HepG2 (cell line): Measurements from ENCODE around the gene ATF6. TPM values are rescaled to one million over a fixed set of nuclear protein-coding genes. Genes with fewer than 3 reads are reported as not detected.

Experiments used
- ATAC-seq: fragments of 200-7000 bp; cut with Tn5 transposase; 3 replicates; pipeline ENCODE4 v1.9.1; 2020; ENCODE audit warnings: mild to moderate bottlenecking, moderate library complexity
- BruUV-seq: library from RNA; stranded (reverse); fragments of 400-500 nt; replicated peaks from 2 replicates; lab custom pipeline; 2021; lab: Mats Ljungman, UMichigan
- CTCF ChIA-PET: fragments of 300-600 bp; formaldehyde crosslinking; extraction: SDS; loops from one replicate; lab custom pipeline; 2021; ENCODE audit warnings: low total read pairs, inconsistent platforms, low intra/inter-chr PET ratio; lab: Yijun Ruan, JAX
- POLR2A ChIA-PET: fragments of 350-600 bp; sonication (Branson Sonifier 250); formaldehyde crosslinking; loops from one replicate; lab custom pipeline; 2020; ENCODE audit warnings: antibody characterized with exemption, inconsistent platforms; lab: Yijun Ruan, JAX
- DNase-seq: peaks from one replicate; pipeline ENCODE4 v3.0.0-alpha.2; 2015; ENCODE audit warnings: low spot score
- FAIRE-seq: peaks from 3 replicates; lab custom pipeline; 2011; peaks lifted over from hg19 to GRCh38; lab: Jason Lieb, UNC
- H2AFZ ChIP-seq: one replicate; pipeline ENCODE4 v1.6.1; 2011; ENCODE audit warnings: low read length, inconsistent platforms
- H3K27ac ChIP-seq: fragments of 300-600 bp; 3 replicates; pipeline ENCODE4 v1.8.0; 2011; ENCODE audit warnings: mixed run types, mild to moderate bottlenecking, mixed read lengths, low read length, inconsistent platforms; ENCODE audit not compliant: insufficient read depth; ENCODE audit errors: extremely low read length
- H3K27me3 ChIP-seq, 2 experiments: fragments of 200-600 bp in 1 of 2; 2 replicates in 1 of 2; 3 replicates in 1 of 2; pipeline versions ENCODE4 v1.6.0 to v1.8.0; 2011; ENCODE audit warnings: low read length in 2 of 2, mild to moderate bottlenecking in 2 of 2, moderate library complexity in 2 of 2, inconsistent platforms in 1 of 2; ENCODE audit not compliant: insufficient read depth in 2 of 2, control insufficient read depth in 1 of 2
- H3K36me3 ChIP-seq, 2 experiments: fragments of 200-600 bp in 1 of 2; replicated peaks in 1 of 2; 2 replicates in 1 of 2; 3 replicates in 1 of 2; pipeline versions ENCODE4 v1.5.1 to v1.8.0; 2011; ENCODE audit warnings: low read length in 2 of 2, inconsistent platforms in 1 of 2; ENCODE audit not compliant: insufficient read depth in 2 of 2, control insufficient read depth in 1 of 2
- H3K4me1 ChIP-seq: 2 replicates; pipeline ENCODE4 v1.5.1; 2012; ENCODE audit warnings: low read length, inconsistent platforms; ENCODE audit not compliant: insufficient read depth
- H3K4me2 ChIP-seq: 2 replicates; pipeline ENCODE4 v1.6.0; 2011; ENCODE audit warnings: low read depth, low read length, inconsistent platforms
- H3K4me3 ChIP-seq, 3 experiments: fragments of 200-600 bp in 1 of 3; sonication (generic), shearing (Covaris generic) in 1 of 3; replicated peaks in 1 of 3; 2 replicates each; pipeline ENCODE4 v1.5.1; 2011 to 2016; ENCODE audit warnings: low read length in 3 of 3, inconsistent platforms in 2 of 3, low read depth in 2 of 3, mild to moderate bottlenecking in 2 of 3, control low read depth in 1 of 3, mixed read lengths in 1 of 3; ENCODE audit not compliant: insufficient read depth in 1 of 3
- H3K79me2 ChIP-seq: one replicate; pipeline ENCODE4 v1.6.1; 2011; ENCODE audit warnings: low read length, inconsistent platforms; ENCODE audit not compliant: insufficient read depth
- H3K9ac ChIP-seq: 2 replicates; pipeline ENCODE4 v1.6.0; 2011; ENCODE audit warnings: mild to moderate bottlenecking, low read depth, low read length, inconsistent platforms; ENCODE audit not compliant: insufficient read depth
- H3K9me3 ChIP-seq: 2 replicates; pipeline ENCODE4 v1.5.1; 2012; ENCODE audit warnings: mild to moderate bottlenecking, low read length
- H4K20me1 ChIP-seq: 2 replicates; pipeline ENCODE4 v1.6.0; 2011; ENCODE audit warnings: inconsistent platforms, mild to moderate bottlenecking, low read length, moderate library complexity; ENCODE audit not compliant: insufficient read depth
- CREM ChIP-seq, 2 experiments: sonication (generic) in 1 of 2; formaldehyde crosslinking in 1 of 2; IDR thresholded peaks; 2 replicates each; pipeline versions ENCODE4 v1.4.0 to v1.6.1; 2016 to 2020; ENCODE audit warnings: antibody characterized with exemption in 1 of 2, mild to moderate bottlenecking in 1 of 2, missing genetic modification reagents in 1 of 2
- HHEX ChIP-seq: IDR thresholded peaks from 2 replicates; pipeline ENCODE4 v1.6.1; 2016; ENCODE audit warnings: control low read depth
- HNRNPH1 ChIP-seq: fragments of 200-400 bp; formaldehyde crosslinking; optimal IDR thresholded peaks from 2 replicates; pipeline ENCODE3; 2017; ENCODE audit warnings: mild to moderate bottlenecking, low read depth, low read length
- NCOA5 ChIP-seq: sonication (generic); formaldehyde crosslinking; IDR thresholded peaks from 2 replicates; pipeline ENCODE4 v1.4.0; 2020; ENCODE audit warnings: missing genetic modification reagents
- NFYB ChIP-seq: sonication (generic); formaldehyde crosslinking; IDR thresholded peaks from 2 replicates; pipeline ENCODE4 v1.4.0; 2020; ENCODE audit warnings: missing genetic modification reagents
- NKX3-1 ChIP-seq: sonication (generic); formaldehyde crosslinking; IDR thresholded peaks from 2 replicates; pipeline ENCODE4 v1.5.0; 2020; ENCODE audit warnings: missing genetic modification reagents
- PLSCR1 ChIP-seq: sonication (generic); formaldehyde crosslinking; IDR thresholded peaks from 2 replicates; pipeline ENCODE4 v1.5.0; 2020; ENCODE audit warnings: missing genetic modification reagents, mild to moderate bottlenecking, borderline replicate concordance
- ZC3H13 ChIP-seq: sonication (generic); formaldehyde crosslinking; IDR thresholded peaks from 2 replicates; pipeline ENCODE4 v1.8.1; 2023; ENCODE audit warnings: mild to moderate bottlenecking, missing genetic modification reagents, moderate library complexity
- ZNF230 ChIP-seq: sonication (generic); formaldehyde crosslinking; IDR thresholded peaks from 2 replicates; pipeline ENCODE4 v1.4.0; 2020; ENCODE audit warnings: mild to moderate bottlenecking, missing genetic modification reagents
- ZNF3 ChIP-seq: IDR thresholded peaks from 2 replicates; pipeline ENCODE4 v1.7.0; 2017; ENCODE audit warnings: inconsistent platforms
- ZNF335 ChIP-seq: sonication (generic); formaldehyde crosslinking; IDR thresholded peaks from 2 replicates; pipeline ENCODE4 v1.4.0; 2020; ENCODE audit warnings: missing genetic modification reagents
- ZNF430 ChIP-seq: sonication (generic); formaldehyde crosslinking; IDR thresholded peaks from 2 replicates; pipeline ENCODE4 v1.9.0; 2021; ENCODE audit warnings: mild to moderate bottlenecking, missing genetic modification reagents
- ZNF530 ChIP-seq: sonication (generic); formaldehyde crosslinking; IDR thresholded peaks from 2 replicates; pipeline ENCODE4 v1.5.0; 2020; ENCODE audit warnings: low read depth, mild to moderate bottlenecking, missing genetic modification reagents
- ZNF549 ChIP-seq: sonication (generic); formaldehyde crosslinking; IDR thresholded peaks from 2 replicates; pipeline ENCODE4 v1.5.0; 2020; ENCODE audit warnings: missing genetic modification reagents
- ZNF800 ChIP-seq: sonication (generic); formaldehyde crosslinking; IDR thresholded peaks from 2 replicates; pipeline ENCODE4 v1.4.0; 2020; ENCODE audit warnings: missing genetic modification reagents
- ZSCAN30 ChIP-seq: sonication (generic); formaldehyde crosslinking; IDR thresholded peaks from 2 replicates; pipeline ENCODE4 v1.5.0; 2020; ENCODE audit warnings: mild to moderate bottlenecking, missing genetic modification reagents
- WGBS: methylation state at CpG from one replicate; pipeline ENCODE4 v1.1.6; 2017; ENCODE audit warnings: low lambda C conversion rate; 5-methylcytosine and 5-hydroxymethylcytosine counted together
- in situ Hi-C: cut with HindIII; loops from 2 replicates; pipeline ENCODE4 v1.10.0; 2017; ENCODE audit warnings: low pct_unique_long_range_greater_than_20kb; ENCODE audit not compliant: extremely low pct_ligation_motif_present
- intact Hi-C: fragments of 100-400 bp; cut with micrococcal nuclease; formaldehyde crosslinking; loops from one replicate; pipeline ENCODE4 v1.10.0; 2022; ENCODE audit not compliant: unreplicated experiment
- polyA plus RNA-seq, 8 experiments: library from polyadenylated mRNA; depleted of rRNA in 3 of 8; stranded (reverse) in 7 of 8; unstranded in 1 of 8; fragments of >200 nt; fragmentation: Illumina TruSeq in 4 of 8; extraction: Trizol in 4 of 8; gene quantifications; 2 replicates each; pipeline versions ENCODE4 v1.2.1 to v1.2.3, GENCODE V29; 2011 to 2016; ENCODE audit warnings: low read depth in 4 of 8, missing spikeins in 1 of 8, mixed read lengths in 1 of 8; ENCODE audit not compliant: insufficient read depth in 1 of 8
- total RNA-seq, 5 experiments: library from RNA; depleted of rRNA; stranded (reverse); fragments of >200 nt; fragmentation: Illumina TruSeq; extraction: Trizol; gene quantifications; 2 replicates each; pipeline ENCODE4 v1.2.3, GENCODE V29; 2016; ENCODE audit warnings: low read depth in 1 of 5
- TF ChIP-seq, protein P1 (sequence below): sonication (generic); formaldehyde crosslinking; IDR thresholded peaks from 2 replicates; pipeline ENCODE4 v1.5.0; 2020; ENCODE audit warnings: mild to moderate bottlenecking, missing genetic modification reagents
- TF ChIP-seq, protein P2 (sequence below): IDR thresholded peaks from 2 replicates; pipeline ENCODE4 v1.6.1; 2016; ENCODE audit warnings: missing compliant biosample characterization, missing genetic modification reagents, borderline replicate concordance

Gene ATF6
- total and polyA plus RNA-seq, 2 of the 13 experiments (the other 11 are each of a cell fraction or from before 2014, with no cell fraction given), result 13.2 to 14.5 TPM

DNA sequence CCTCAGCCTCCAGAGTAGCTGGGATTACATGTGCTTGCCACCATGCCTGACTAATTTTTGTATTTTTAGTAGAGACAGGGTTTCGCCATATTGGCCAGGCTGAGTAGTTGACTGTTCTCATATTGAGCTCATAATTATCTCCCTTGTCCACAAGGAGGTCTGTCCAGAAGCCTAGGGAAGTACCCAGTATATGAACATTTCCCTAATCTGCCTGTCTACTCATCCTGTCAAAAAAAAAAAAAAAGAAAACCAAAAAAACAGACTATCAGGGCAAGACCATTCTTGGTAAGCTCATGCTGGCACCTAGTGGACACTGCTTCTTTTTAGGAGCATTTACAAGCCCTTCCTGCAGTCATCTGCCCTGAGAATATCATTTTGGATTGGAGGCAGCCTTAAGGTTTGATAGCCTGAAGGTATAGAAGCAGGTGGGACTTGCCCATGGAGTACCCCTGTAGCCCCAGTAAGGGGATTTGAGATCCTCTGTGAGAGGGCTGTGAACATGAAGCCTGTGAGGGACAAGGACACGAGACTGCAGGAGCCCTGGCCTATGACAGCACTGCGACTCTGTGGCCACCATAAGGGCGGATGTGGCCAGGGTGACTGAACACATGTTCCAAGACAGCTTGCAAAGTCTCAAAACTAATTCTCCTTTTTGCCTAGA is 27.4 kb upstream of the ATF6 start (continued):
- no peak for TF ChIP-seq CREM (IDR thresholded peaks at IDR 0.05)
- TF ChIP-seq CREM (CRISPR knock-in tag; IDR thresholded peaks at IDR 0.05), result no peak
- TF ChIP-seq HNRNPH1, result no peak
- TF ChIP-seq, protein P1, sequence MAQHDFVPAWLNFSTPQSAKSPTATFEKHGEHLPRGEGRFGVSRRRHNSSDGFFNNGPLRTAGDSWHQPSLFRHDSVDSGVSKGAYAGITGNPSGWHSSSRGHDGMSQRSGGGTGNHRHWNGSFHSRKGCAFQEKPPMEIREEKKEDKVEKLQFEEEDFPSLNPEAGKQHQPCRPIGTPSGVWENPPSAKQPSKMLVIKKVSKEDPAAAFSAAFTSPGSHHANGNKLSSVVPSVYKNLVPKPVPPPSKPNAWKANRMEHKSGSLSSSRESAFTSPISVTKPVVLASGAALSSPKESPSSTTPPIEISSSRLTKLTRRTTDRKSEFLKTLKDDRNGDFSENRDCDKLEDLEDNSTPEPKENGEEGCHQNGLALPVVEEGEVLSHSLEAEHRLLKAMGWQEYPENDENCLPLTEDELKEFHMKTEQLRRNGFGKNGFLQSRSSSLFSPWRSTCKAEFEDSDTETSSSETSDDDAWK (CRISPR knock-in tag), result no peak

GRCh38 chr1:161739865-161740566 is 26.1 kb upstream of the ATF6 start:
- DNase-seq, result no peak
- in situ Hi-C loops, result loop anchor here (10.0 kb wide), 1 partner anchor 95 kb away; no protein-coding TSS in a partner anchor
- POLR2A ChIA-PET, result no interaction called here
- TF ChIP-seq ZNF800, result no peak
- no peak for TF ChIP-seq NCOA5 (CRISPR knock-in tag)
- TF ChIP-seq ZSCAN30, result no peak
- TF ChIP-seq HHEX, result no peak
- no peak for TF ChIP-seq PLSCR1
- TF ChIP-seq ZNF530 (CRISPR knock-in tag), result no peak
- TF ChIP-seq, protein P2, sequence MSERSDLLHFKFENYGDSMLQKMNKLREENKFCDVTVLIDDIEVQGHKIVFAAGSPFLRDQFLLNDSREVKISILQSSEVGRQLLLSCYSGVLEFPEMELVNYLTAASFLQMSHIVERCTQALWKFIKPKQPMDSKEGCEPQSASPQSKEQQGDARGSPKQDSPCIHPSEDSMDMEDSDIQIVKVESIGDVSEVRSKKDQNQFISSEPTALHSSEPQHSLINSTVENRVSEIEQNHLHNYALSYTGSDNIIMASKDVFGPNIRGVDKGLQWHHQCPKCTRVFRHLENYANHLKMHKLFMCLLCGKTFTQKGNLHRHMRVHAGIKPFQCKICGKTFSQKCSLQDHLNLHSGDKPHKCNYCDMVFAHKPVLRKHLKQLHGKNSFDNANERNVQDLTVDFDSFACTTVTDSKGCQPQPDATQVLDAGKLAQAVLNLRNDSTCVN (CRISPR knock-in tag), result no peak
- TF ChIP-seq ZNF3 (CRISPR knock-in tag), result no peak
- no peak for TF ChIP-seq ZC3H13 (CRISPR knock-in tag)
- TF ChIP-seq ZNF430 (CRISPR knock-in tag), result no peak
- no peak for TF ChIP-seq ZNF549 (CRISPR knock-in tag)
- no peak for TF ChIP-seq NKX3-1 (CRISPR knock-in tag)
- no peak for TF ChIP-seq ZNF230
- no peak for TF ChIP-seq NFYB
- no peak for TF ChIP-seq ZNF335

More at GRCh38 chr1:161739865-161740566, 26.1 kb upstream of the ATF6 start:
- Histone ChIP-seq H3K36me3 (no peaks in the 10 kb centered on the region), H3K4me1 (no peaks in the 10 kb centered on the region), H3K4me3 (no peak overlapping the region), H3K27me3 (no peaks in the 10 kb centered on the region; a peak in 2 of 5 replicates), H4K20me1 (no peaks in the 10 kb centered on the region), H3K9me3 (no peaks in the 10 kb centered on the region), H3K9ac (no peak overlapping the region), H2AFZ (no peak overlapping the region), H3K27ac (no peak overlapping the region), H3K4me2 (no peak overlapping the region), H3K79me2 (no peaks in the 10 kb centered on the region)
- FAIRE-seq, result no peak
- WGBS, result 13% methylated on average over 6 of the region's 8 CpGs
- BruUV-seq, result no TSS peak
- CTCF ChIA-PET, result no interaction called here
- no peak for ATAC-seq
- intact Hi-C loops, result loop anchor here (10.0 kb wide), 1 partner anchor 175 kb away; no protein-coding TSS in a partner anchor
